PC-9 (cell line): ENCODE results near the gene CSF1R. TPM values are rescaled to one million over a fixed set of nuclear protein-coding genes. Genes with fewer than 3 reads are reported as not detected.

Source experiments
- BruUV-seq: library from RNA; stranded (reverse); fragments of 400-500 nt; replicated peaks from 2 replicates; lab custom pipeline; 2021; lab: Mats Ljungman, UMichigan
- CTCF ChIA-PET: fragments of 300-600 bp; sonication (Branson Sonifier 250); formaldehyde crosslinking; loops from one replicate; lab custom pipeline; 2022; ENCODE audit warnings: antibody characterized with exemption; lab: Charles Lee
- POLR2A ChIA-PET: fragments of 300-600 bp; sonication (Branson Sonifier 250); formaldehyde crosslinking; loops from one replicate; lab custom pipeline; 2022; ENCODE audit warnings: antibody characterized with exemption; ENCODE audit not compliant: unreplicated experiment; lab: Charles Lee
- DNase-seq, 2 experiments: peaks; one replicate each; pipeline versions ENCODE4 v3.0.0 to v3.0.0-alpha.2; 2015 to 2022; ENCODE audit warnings: mixed read lengths in 1 of 2
- H2AFZ ChIP-seq: fragments of 200-600 bp; sonication (generic); 2 replicates; pipeline ENCODE4 v1.8.1; 2017; ENCODE audit warnings: antibody characterized with exemption
- H3F3A ChIP-seq: fragments of 200-600 bp; sonication (generic); 2 replicates; pipeline ENCODE4 v1.8.1; 2017; ENCODE audit warnings: antibody characterized with exemption, mild to moderate bottlenecking, low read depth; ENCODE audit not compliant: insufficient read depth
- H3K27ac ChIP-seq: fragments of 200-600 bp; sonication (generic); 2 replicates; pipeline ENCODE4 v1.6.1; 2016; ENCODE audit warnings: mixed run types
- H3K27me3 ChIP-seq: fragments of 200-600 bp; sonication (generic); 2 replicates; pipeline ENCODE4 v1.6.1; 2016; ENCODE audit warnings: low read depth, mixed run types; ENCODE audit not compliant: insufficient read depth
- H3K36me3 ChIP-seq: fragments of 200-600 bp; sonication (generic); 2 replicates; pipeline ENCODE4 v1.6.1; 2016; ENCODE audit warnings: low read depth, mixed run types
- H3K4me1 ChIP-seq: fragments of 200-600 bp; sonication (generic); replicated peaks from 2 replicates; pipeline ENCODE4 v1.6.1; 2016; ENCODE audit warnings: mixed run types; ENCODE audit not compliant: insufficient read depth
- H3K4me2 ChIP-seq: fragments of 200-600 bp; sonication (generic); 2 replicates; pipeline ENCODE4 v1.6.1; 2017; ENCODE audit warnings: mixed run types
- H3K4me3 ChIP-seq: fragments of 200-600 bp; sonication (generic); 2 replicates; pipeline ENCODE4 v1.6.1; 2016; ENCODE audit warnings: mixed run types
- H3K79me2 ChIP-seq: fragments of 200-600 bp; sonication (generic); 2 replicates; pipeline ENCODE4 v1.6.1; 2017; ENCODE audit warnings: low read depth, mixed run types
- H3K9me2 ChIP-seq: fragments of 200-600 bp; sonication (generic); 2 replicates; pipeline ENCODE4 v1.8.1; 2017; ENCODE audit warnings: mild to moderate bottlenecking; ENCODE audit not compliant: insufficient read depth
- H3K9me3 ChIP-seq: fragments of 200-600 bp; sonication (generic); 2 replicates; pipeline ENCODE4 v1.8.1; 2016; ENCODE audit warnings: low read depth; ENCODE audit not compliant: insufficient read depth
- H4K20me1 ChIP-seq: fragments of 200-600 bp; sonication (generic); 2 replicates; pipeline ENCODE4 v1.8.1; 2017; ENCODE audit not compliant: insufficient read depth
- EZH2 ChIP-seq: fragments of 200-600 bp; sonication (generic); IDR thresholded peaks from 2 replicates; pipeline ENCODE4 v1.8.0; 2017; ENCODE audit warnings: antibody characterized with exemption, low read depth
- intact Hi-C: fragments of 100-400 bp; cut with micrococcal nuclease; formaldehyde crosslinking; loops from one replicate; pipeline ENCODE4 v1.10.0; 2022; ENCODE audit not compliant: unreplicated experiment
- total RNA-seq: library from RNA; stranded (reverse); gene quantifications from 2 replicates; pipeline ENCODE4 v1.2.3, GENCODE V29; 2021
- TF ChIP-seq, protein P1 (sequence below): fragments of 200-600 bp; sonication (generic); conservative IDR thresholded peaks from 2 replicates; pipeline ENCODE4 v1.6.1; 2017; ENCODE audit warnings: mixed run types, antibody characterized with exemption, mild to moderate bottlenecking, moderate library complexity

CSF1R gene
- total RNA-seq, 1 experiment from 2014 or later: 0.72 TPM

DNA sequence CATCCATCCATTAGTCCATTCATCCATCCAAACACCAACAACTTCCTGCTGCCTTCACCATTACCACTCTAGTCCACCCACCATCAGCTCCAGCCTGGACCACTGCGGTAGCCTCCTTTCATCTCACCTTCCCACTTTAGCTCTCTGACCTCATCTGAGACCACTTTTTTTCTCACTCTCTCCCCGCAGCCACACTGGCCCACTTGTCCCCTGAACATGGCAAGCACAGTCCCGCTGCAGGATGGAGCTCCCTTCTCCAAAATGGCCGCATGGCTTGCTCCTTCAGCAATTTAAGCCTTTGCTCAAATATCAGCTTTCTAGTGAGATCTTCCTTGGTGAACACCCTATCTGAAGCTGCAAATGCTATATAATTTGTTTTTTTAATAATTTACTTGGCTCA, 11.1 kb downstream of the CSF1R start:
- TF ChIP-seq, protein P1, sequence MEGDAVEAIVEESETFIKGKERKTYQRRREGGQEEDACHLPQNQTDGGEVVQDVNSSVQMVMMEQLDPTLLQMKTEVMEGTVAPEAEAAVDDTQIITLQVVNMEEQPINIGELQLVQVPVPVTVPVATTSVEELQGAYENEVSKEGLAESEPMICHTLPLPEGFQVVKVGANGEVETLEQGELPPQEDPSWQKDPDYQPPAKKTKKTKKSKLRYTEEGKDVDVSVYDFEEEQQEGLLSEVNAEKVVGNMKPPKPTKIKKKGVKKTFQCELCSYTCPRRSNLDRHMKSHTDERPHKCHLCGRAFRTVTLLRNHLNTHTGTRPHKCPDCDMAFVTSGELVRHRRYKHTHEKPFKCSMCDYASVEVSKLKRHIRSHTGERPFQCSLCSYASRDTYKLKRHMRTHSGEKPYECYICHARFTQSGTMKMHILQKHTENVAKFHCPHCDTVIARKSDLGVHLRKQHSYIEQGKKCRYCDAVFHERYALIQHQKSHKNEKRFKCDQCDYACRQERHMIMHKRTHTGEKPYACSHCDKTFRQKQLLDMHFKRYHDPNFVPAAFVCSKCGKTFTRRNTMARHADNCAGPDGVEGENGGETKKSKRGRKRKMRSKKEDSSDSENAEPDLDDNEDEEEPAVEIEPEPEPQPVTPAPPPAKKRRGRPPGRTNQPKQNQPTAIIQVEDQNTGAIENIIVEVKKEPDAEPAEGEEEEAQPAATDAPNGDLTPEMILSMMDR: no peak
- TF ChIP-seq EZH2: no peak
- no peak overlapping the region for H2AFZ ChIP-seq
- H3K36me3 ChIP-seq: no peaks in the 10 kb centered on the region
- intact Hi-C loops: no loop called here
- H3K9me3 ChIP-seq: no peaks in the 10 kb centered on the region
- no TSS peak for BruUV-seq
- H4K20me1 ChIP-seq: no peaks in the 10 kb centered on the region
- DNase-seq: no peak
- peaks cover 25% of the 10 kb centered on the region for H3K27me3 ChIP-seq
- POLR2A ChIA-PET: no interaction called here
- H3K9me2 ChIP-seq: no peaks in the 10 kb centered on the region
- H3F3A ChIP-seq: no peaks in the 10 kb centered on the region
- H3K27ac ChIP-seq: no peak overlapping the region
- CTCF ChIA-PET: no interaction called here
- no peaks in the 10 kb centered on the region for H3K4me1 ChIP-seq
- no peak overlapping the region for H3K4me2 ChIP-seq
- H3K79me2 ChIP-seq: no peaks in the 10 kb centered on the region
- H3K4me3 ChIP-seq: no peak overlapping the region

DNA sequence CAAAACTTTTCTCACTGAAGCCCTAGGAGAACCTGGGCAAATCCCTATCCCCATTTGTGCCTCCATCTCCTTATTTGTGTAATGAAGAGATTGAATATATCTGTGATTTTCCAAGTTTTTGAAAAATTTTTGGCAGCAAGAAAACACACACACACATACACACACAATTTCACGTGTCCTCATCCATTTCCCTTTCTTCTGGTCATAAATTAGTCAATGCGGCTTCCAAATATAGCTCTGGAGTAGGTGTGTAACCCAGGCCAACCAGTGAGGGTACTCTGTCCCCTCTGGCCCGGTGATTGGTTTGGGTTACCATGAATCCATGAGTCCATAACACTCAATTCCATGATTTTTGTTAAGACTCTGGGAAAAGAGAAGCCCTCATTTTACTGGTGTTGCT, 12.7 kb downstream of the CSF1R start:
- Histone ChIP-seq H2AFZ (no peak overlapping the region), H3K4me3 (no peak overlapping the region), H3K9me2 (no peaks in the 10 kb centered on the region), H3K27me3 (peaks cover 25% of the 10 kb centered on the region), H4K20me1 (no peaks in the 10 kb centered on the region), H3K36me3 (no peaks in the 10 kb centered on the region), H3F3A (no peaks in the 10 kb centered on the region), H3K79me2 (no peaks in the 10 kb centered on the region), H3K4me1 (no peaks in the 10 kb centered on the region), H3K4me2 (no peak overlapping the region), H3K9me3 (no peaks in the 10 kb centered on the region), H3K27ac (no peak overlapping the region)
- ChIA-PET CTCF (interaction anchor here (0.6 kb wide), 1 partner anchor 48 kb away, joined by 3 read pairs; no protein-coding TSS in a partner anchor), POLR2A (no interaction called here)
- BruUV-seq: no TSS peak
- intact Hi-C loops: no loop called here
- DNase-seq: no peak
- TF ChIP-seq, protein P1: no peak
- TF ChIP-seq EZH2: no peak

DNA sequence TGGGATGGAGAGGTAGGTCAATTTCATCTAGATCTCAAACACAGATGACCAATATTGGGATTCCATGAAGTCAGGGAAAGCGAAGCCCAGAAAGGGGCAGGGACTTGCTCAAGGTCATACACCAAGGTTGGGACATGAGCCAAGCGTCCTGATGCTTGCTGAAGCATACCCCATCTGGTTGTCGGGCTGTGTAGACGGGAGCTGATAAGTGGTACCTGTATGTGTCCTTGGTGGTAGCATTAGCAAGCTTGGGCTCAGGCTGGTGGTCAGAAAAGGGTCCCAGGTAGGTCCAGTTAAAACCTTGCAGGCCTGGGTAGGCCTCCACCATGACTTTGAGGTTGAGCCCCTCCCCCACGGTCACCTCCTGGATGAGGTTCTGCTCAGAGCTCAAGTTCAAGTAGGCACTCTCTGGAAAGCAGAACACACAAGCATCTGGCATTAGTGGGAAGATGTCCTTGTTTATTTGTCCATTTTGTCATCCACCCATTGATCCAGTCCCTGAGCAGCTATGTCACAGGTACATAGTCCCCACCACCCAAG, 13.2 kb downstream of the CSF1R start:
- intact Hi-C loops: no loop called here
- Histone ChIP-seq H3K4me1 (no peaks in the 10 kb centered on the region), H3K79me2 (no peaks in the 10 kb centered on the region), H4K20me1 (no peaks in the 10 kb centered on the region), H3K4me3 (no peak overlapping the region), H3K27me3 (peaks cover 25% of the 10 kb centered on the region), H3K4me2 (no peak overlapping the region), H3K36me3 (no peaks in the 10 kb centered on the region), H3K27ac (no peak overlapping the region), H3K9me2 (no peaks in the 10 kb centered on the region), H2AFZ (no peak overlapping the region), H3F3A (no peaks in the 10 kb centered on the region), H3K9me3 (no peaks in the 10 kb centered on the region)
- BruUV-seq: no TSS peak
- ChIA-PET POLR2A (no interaction called here), CTCF (no interaction called here)
- no peak for TF ChIP-seq EZH2
- TF ChIP-seq, protein P1: no peak
- no peak for DNase-seq
